CD14-positive monocyte (primary cell): ENCODE data around the gene THSD7A. TPM values are rescaled to one million over a fixed set of nuclear protein-coding genes. Genes with fewer than 3 reads are reported as not detected.

Source experiments
- DNase-seq, 3 donors: peaks; one replicate each; pipeline ENCODE4 v3.0.0-alpha.2; 2011 to 2022
- H2AFZ ChIP-seq: 2 replicates; pipeline ENCODE4 v1.6.0; 2012; ENCODE audit warnings: mild to moderate bottlenecking, low read depth, low read length, inconsistent platforms; ENCODE audit not compliant: insufficient read depth, poor library complexity, severe bottlenecking
- H3K27ac ChIP-seq, 2 donors: 1 replicate in 1 of 2; 2 replicates in 1 of 2; pipeline ENCODE4 v1.5.1; 2012 to 2013; ENCODE audit warnings: low read length in 2 of 2, control low read depth in 1 of 2, inconsistent platforms in 1 of 2, low read depth in 1 of 2, mild to moderate bottlenecking in 1 of 2
- H3K27me3 ChIP-seq, 2 donors: one replicate each; pipeline versions ENCODE4 v1.6.0 to v1.6.1; 2011 to 2013; ENCODE audit warnings: low read length in 2 of 2; ENCODE audit not compliant: control insufficient read depth in 2 of 2, insufficient read depth in 2 of 2
- H3K36me3 ChIP-seq, 2 donors: replicated peaks in 1 of 2; 1 replicate in 1 of 2; 2 replicates in 1 of 2; pipeline versions ENCODE4 v1.5.1 to v1.6.1; 2012 to 2013; ENCODE audit warnings: low read length in 2 of 2, control low read depth in 1 of 2, inconsistent platforms in 1 of 2, mild to moderate bottlenecking in 1 of 2; ENCODE audit not compliant: insufficient read depth in 2 of 2, control insufficient read depth in 1 of 2
- H3K4me1 ChIP-seq, 2 donors: 1 replicate in 1 of 2; 2 replicates in 1 of 2; pipeline versions ENCODE4 v1.5.1 to v1.6.1; 2012 to 2013; ENCODE audit warnings: low read length in 2 of 2, control low read depth in 1 of 2, inconsistent platforms in 1 of 2, mild to moderate bottlenecking in 1 of 2, moderate library complexity in 1 of 2; ENCODE audit not compliant: insufficient read depth in 2 of 2, control insufficient read depth in 1 of 2
- H3K4me2 ChIP-seq: replicated peaks from 2 replicates; pipeline ENCODE3; 2012; ENCODE audit warnings: low read length, moderate library complexity, mild to moderate bottlenecking; ENCODE audit not compliant: poor library complexity, severe bottlenecking; ENCODE audit errors: extremely low read depth
- H3K4me3 ChIP-seq, 3 experiments: fragments of 200-600 bp in 1 of 3; sonication (generic) in 1 of 3; replicated peaks in 1 of 3; 1 replicate in 2 of 3; 2 replicates in 1 of 3; pipeline ENCODE4 v1.5.1; 2011 to 2013; ENCODE audit warnings: low read length in 3 of 3, mild to moderate bottlenecking in 3 of 3, control low read depth in 2 of 3, low read depth in 2 of 3, inconsistent platforms in 1 of 3, moderate library complexity in 1 of 3
- H3K79me2 ChIP-seq: 2 replicates; pipeline ENCODE4 v1.6.0; 2012; ENCODE audit warnings: mild to moderate bottlenecking, control low read depth, inconsistent platforms, low read length, moderate library complexity; ENCODE audit not compliant: insufficient read depth
- H3K9ac ChIP-seq: 2 replicates; pipeline ENCODE4 v1.6.0; 2017; ENCODE audit warnings: low read length, mild to moderate bottlenecking; ENCODE audit not compliant: insufficient read depth, poor library complexity, severe bottlenecking
- H3K9me3 ChIP-seq, 2 donors: replicated peaks in 1 of 2; 1 replicate in 1 of 2; 2 replicates in 1 of 2; pipeline versions ENCODE4 v1.5.1 to v1.6.1; 2012 to 2013; ENCODE audit warnings: low read length in 2 of 2, control low read depth in 1 of 2; ENCODE audit not compliant: control insufficient read depth in 1 of 2, insufficient read depth in 1 of 2
- H4K20me1 ChIP-seq: 2 replicates; pipeline ENCODE4 v1.6.0; 2012; ENCODE audit warnings: mild to moderate bottlenecking, low read length, control low read depth, moderate library complexity; ENCODE audit not compliant: insufficient read depth
- H3K27ac Mint-ChIP-seq, 7 donors: one replicate each; pipeline ENCODE4 v1.8.0; 2020; ENCODE audit warnings: mild to moderate bottlenecking in 7 of 7, mixed read lengths in 7 of 7, moderate library complexity in 6 of 7, inconsistent platforms in 2 of 7
- H3K27me3 Mint-ChIP-seq, 3 donors: one replicate each; pipeline ENCODE4 v1.8.0; 2021 to 2022; ENCODE audit warnings: low read depth in 3 of 3, mild to moderate bottlenecking in 3 of 3, mixed read lengths in 3 of 3, moderate library complexity in 3 of 3, inconsistent platforms in 1 of 3
- H3K36me3 Mint-ChIP-seq, 2 donors: one replicate each; pipeline ENCODE4 v1.8.0; 2020; ENCODE audit warnings: mixed read lengths in 2 of 2, inconsistent platforms in 1 of 2, mild to moderate bottlenecking in 1 of 2
- H3K4me1 Mint-ChIP-seq: one replicate; pipeline ENCODE4 v1.8.0; 2020; ENCODE audit warnings: mild to moderate bottlenecking, mixed read lengths
- H3K4me3 Mint-ChIP-seq, 2 donors: one replicate each; pipeline ENCODE4 v1.8.0; 2020; ENCODE audit warnings: mild to moderate bottlenecking in 2 of 2, mixed read lengths in 2 of 2, moderate library complexity in 1 of 2
- H3K9me3 Mint-ChIP-seq, 7 donors: one replicate each; pipeline ENCODE4 v1.8.0; 2020 to 2022; ENCODE audit warnings: mixed read lengths in 7 of 7, mild to moderate bottlenecking in 6 of 7, moderate library complexity in 6 of 7, inconsistent platforms in 2 of 7
- WGBS: methylation state at CpG from one replicate; pipeline ENCODE4 v1.1.5; 2013; ENCODE audit warnings: missing lambda C conversion rate; ENCODE audit not compliant: insufficient coverage; 5-methylcytosine and 5-hydroxymethylcytosine counted together
- intact Hi-C, 2 donors: fragments of 100-400 bp; cut with micrococcal nuclease; formaldehyde crosslinking; loops; one replicate each; pipeline versions ENCODE4 v1.15.0 to v1.15.1; 2023
- polyA plus RNA-seq, 3 donors: library from polyadenylated mRNA; depleted of rRNA in 1 of 3; unstranded in 2 of 3; stranded (reverse) in 1 of 3; fragments of 300-500 nt in 2 of 3; fragments of >200 nt in 1 of 3; fragmentation: Illumina TruSeq in 2 of 3; gene quantifications; 1 replicate in 2 of 3; 2 replicates in 1 of 3; pipeline ENCODE4 v1.2.3, GENCODE V29; 2012 to 2021
- TF ChIP-seq, protein P1 (sequence below): fragments of 200-600 bp; IDR thresholded peaks from one replicate; pipeline ENCODE4 v1.8.0; 2022; ENCODE audit warnings: antibody characterized with exemption, mild to moderate bottlenecking

THSD7A gene
- polyA plus RNA-seq, 3 donors = under 0.01 TPM; not detected in 2

DNA sequence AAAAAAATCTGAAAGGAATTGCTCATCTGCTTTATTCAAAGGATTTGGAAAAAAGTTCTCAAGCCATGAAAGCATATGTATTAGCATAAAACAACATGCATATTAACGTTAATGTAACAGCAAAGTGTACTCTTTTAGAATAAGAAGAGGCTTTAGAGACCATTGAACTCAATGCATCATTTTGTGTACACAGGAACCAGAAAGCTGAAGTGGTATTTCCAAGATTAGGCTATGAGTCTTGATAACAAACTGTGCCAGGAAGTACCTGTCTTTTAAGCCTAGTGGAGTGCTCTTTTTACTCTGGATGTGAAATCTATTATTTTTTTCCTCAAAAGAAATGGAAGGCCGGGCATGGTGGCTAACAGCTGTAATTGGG, 164.2 kb downstream of the THSD7A start:
- no peak overlapping the region for H3K4me2 ChIP-seq
- no peaks in the 10 kb centered on the region for H3K79me2 ChIP-seq
- no peaks in the 10 kb centered on the region for H3K4me1 ChIP-seq
- H3K9me3 ChIP-seq = peaks cover 0 to 5% of the 10 kb centered on the region in 2 donors
- H3K27ac Mint-ChIP-seq = no peak overlapping the region
- H3K27me3 Mint-ChIP-seq = peaks cover 0 to 2% (median 0%) of the 10 kb centered on the region in 3 donors
- H3K4me1 Mint-ChIP-seq = no peaks in the 10 kb centered on the region
- TF ChIP-seq, protein P1, sequence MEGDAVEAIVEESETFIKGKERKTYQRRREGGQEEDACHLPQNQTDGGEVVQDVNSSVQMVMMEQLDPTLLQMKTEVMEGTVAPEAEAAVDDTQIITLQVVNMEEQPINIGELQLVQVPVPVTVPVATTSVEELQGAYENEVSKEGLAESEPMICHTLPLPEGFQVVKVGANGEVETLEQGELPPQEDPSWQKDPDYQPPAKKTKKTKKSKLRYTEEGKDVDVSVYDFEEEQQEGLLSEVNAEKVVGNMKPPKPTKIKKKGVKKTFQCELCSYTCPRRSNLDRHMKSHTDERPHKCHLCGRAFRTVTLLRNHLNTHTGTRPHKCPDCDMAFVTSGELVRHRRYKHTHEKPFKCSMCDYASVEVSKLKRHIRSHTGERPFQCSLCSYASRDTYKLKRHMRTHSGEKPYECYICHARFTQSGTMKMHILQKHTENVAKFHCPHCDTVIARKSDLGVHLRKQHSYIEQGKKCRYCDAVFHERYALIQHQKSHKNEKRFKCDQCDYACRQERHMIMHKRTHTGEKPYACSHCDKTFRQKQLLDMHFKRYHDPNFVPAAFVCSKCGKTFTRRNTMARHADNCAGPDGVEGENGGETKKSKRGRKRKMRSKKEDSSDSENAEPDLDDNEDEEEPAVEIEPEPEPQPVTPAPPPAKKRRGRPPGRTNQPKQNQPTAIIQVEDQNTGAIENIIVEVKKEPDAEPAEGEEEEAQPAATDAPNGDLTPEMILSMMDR = no peak
- intact Hi-C loops = no loop called here
- no peak overlapping the region for H3K9ac ChIP-seq
- no peaks in the 10 kb centered on the region for H3K27me3 ChIP-seq
- H3K36me3 ChIP-seq = no peaks in the 10 kb centered on the region
- no peak for DNase-seq
- peaks cover 0 to 7% (median 0%) of the 10 kb centered on the region in 7 donors for H3K9me3 Mint-ChIP-seq
- H3K27ac ChIP-seq = no peak overlapping the region
- no peaks in the 10 kb centered on the region for H3K36me3 Mint-ChIP-seq
- H3K4me3 Mint-ChIP-seq = no peak overlapping the region
- 80% methylated on average over 1 of the region's 2 CpGs for WGBS
- H3K4me3 ChIP-seq = no peak overlapping the region
- no peak overlapping the region for H2AFZ ChIP-seq
- no peaks in the 10 kb centered on the region for H4K20me1 ChIP-seq

DNA sequence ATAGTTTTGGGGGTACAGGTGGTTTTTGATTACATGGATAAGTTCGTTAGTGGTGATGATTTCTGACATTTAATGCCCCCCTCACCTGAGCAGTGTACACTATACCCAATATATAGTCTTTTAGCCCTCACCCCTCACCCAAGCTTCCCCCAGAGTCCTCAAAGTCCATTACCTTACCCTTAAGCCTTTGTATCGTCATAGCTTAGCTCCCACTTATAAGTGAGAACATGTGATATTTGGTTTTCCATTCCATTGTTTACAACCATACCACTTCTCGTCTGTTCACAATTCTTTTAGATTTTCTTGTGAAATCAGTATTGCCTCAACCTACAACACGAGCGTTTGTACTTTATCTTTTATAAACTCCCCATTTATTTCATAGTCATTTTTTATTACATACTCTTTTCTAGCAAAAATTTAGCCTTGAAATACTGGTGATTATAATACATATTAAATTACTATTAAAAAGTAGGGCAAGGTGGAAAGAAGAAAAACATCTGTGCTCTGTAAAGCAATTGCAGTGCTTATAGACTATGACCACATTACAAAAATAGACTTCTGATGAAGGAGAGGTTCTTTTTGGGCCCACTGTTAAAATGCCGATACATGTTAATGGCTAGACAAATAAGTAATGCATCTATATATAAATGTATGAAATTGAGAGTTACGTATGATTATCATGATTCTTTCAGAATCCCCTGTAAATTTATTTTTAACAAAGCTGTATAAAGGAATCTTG, 164.8 kb downstream of the THSD7A start:
- no peaks in the 10 kb centered on the region for H3K4me1 Mint-ChIP-seq
- no peak overlapping the region for H3K4me3 Mint-ChIP-seq
- intact Hi-C loops = no loop called here
- H3K27me3 Mint-ChIP-seq = peaks cover 0 to 2% (median 0%) of the 10 kb centered on the region in 3 donors
- TF ChIP-seq, protein P1 = no peak
- Histone ChIP-seq H3K9ac (no peak overlapping the region), H3K36me3 (no peaks in the 10 kb centered on the region), H3K4me2 (no peak overlapping the region), H2AFZ (no peak overlapping the region), H3K4me3 (no peak overlapping the region), H3K9me3 (peaks cover 0 to 5% of the 10 kb centered on the region in 2 donors), H3K27me3 (no peaks in the 10 kb centered on the region), H3K79me2 (no peaks in the 10 kb centered on the region), H3K27ac (no peak overlapping the region), H3K4me1 (no peaks in the 10 kb centered on the region), H4K20me1 (no peaks in the 10 kb centered on the region)
- peaks cover 0 to 7% (median 0%) of the 10 kb centered on the region in 7 donors for H3K9me3 Mint-ChIP-seq
- no CpG with 5 or more reads among the region's 7 CpGs for WGBS
- no peaks in the 10 kb centered on the region for H3K36me3 Mint-ChIP-seq
- H3K27ac Mint-ChIP-seq = no peak overlapping the region
- DNase-seq = no peak
